22Rv1 (cell line): ENCODE data around the gene AKT3.

Source experiments
- ZFX ChIP-seq: fragments of 450-650 bp; IDR thresholded peaks from 2 replicates; pipeline ENCODE4 v1.6.1; 2017; ENCODE audit warnings: antibody characterized with exemption, borderline replicate concordance
- TF ChIP-seq, protein P1 (sequence below): fragments of 450-650 bp; IDR thresholded peaks from 2 replicates; pipeline ENCODE4 v1.5.1; 2017; ENCODE audit warnings: mild to moderate bottlenecking

DNA sequence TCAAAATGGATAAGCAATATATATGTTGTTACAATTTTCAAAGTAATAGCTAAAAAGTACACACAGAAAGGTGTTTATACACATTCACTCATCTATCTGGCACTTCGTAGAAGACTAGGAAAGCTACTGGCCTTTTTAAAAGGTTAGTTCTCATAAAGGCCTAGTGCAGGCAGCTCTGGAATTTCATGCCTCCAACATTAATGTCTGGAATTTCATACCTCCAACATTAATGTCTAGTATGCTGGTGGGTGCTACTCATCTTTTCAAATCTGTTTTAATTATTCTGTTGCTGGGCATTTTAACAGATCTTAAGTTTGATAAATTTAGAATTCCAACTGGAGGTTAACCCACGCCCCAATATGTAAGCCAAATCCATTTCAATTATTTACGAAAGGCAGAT lies 124.2 kb downstream of the AKT3 start:
- TF ChIP-seq, protein P1, sequence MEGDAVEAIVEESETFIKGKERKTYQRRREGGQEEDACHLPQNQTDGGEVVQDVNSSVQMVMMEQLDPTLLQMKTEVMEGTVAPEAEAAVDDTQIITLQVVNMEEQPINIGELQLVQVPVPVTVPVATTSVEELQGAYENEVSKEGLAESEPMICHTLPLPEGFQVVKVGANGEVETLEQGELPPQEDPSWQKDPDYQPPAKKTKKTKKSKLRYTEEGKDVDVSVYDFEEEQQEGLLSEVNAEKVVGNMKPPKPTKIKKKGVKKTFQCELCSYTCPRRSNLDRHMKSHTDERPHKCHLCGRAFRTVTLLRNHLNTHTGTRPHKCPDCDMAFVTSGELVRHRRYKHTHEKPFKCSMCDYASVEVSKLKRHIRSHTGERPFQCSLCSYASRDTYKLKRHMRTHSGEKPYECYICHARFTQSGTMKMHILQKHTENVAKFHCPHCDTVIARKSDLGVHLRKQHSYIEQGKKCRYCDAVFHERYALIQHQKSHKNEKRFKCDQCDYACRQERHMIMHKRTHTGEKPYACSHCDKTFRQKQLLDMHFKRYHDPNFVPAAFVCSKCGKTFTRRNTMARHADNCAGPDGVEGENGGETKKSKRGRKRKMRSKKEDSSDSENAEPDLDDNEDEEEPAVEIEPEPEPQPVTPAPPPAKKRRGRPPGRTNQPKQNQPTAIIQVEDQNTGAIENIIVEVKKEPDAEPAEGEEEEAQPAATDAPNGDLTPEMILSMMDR: no peak
- no peak for TF ChIP-seq ZFX
